Stomach (tissue), 4 donors: ENCODE data around the gene DDN.

Source experiments
- CTCF ChIP-seq, 7 experiments: fragments of 450-650 bp in 4 of 7; fragments of 200-600 bp in 3 of 7; sonication (generic) in 3 of 7; IDR thresholded peaks; one replicate each; pipeline ENCODE4 v1.5.1; 2016 to 2019; ENCODE audit warnings: antibody characterized with exemption in 7 of 7, control low read depth in 2 of 7, mild to moderate bottlenecking in 1 of 7
- POLR2A ChIP-seq, 4 donors: fragments of 450-650 bp; IDR thresholded peaks; one replicate each; pipeline ENCODE4 v1.6.1; 2016; ENCODE audit warnings: antibody characterized with exemption in 4 of 4, control low read depth in 2 of 4, mild to moderate bottlenecking in 1 of 4, moderate library complexity in 1 of 4
- POLR2AphosphoS5 ChIP-seq, 3 donors: sonication (generic); formaldehyde crosslinking; IDR thresholded peaks; one replicate each; pipeline ENCODE4 v1.6.1; 2016; ENCODE audit warnings: antibody characterized with exemption in 3 of 3

GRCh38 chr12:48979602-48980388 is 19.4 kb downstream of the DDN start:
- TF ChIP-seq POLR2AphosphoS5 (IDR thresholded peaks at IDR 0.05) (no peak), POLR2A (IDR thresholded peaks at IDR 0.05) (no peak), CTCF (IDR thresholded peaks at IDR 0.05) (no peak)
